PC-3 (cell line): ENCODE measurements around the gene ZNF436. TPM values are rescaled to one million over a fixed set of nuclear protein-coding genes. Genes with fewer than 3 reads are reported as not detected.

Experiments
- ATAC-seq: fragments of 200-7000 bp; cut with Tn5 transposase; 2 replicates; pipeline ENCODE4 v1.9.1; 2020; ENCODE audit warnings: mild to moderate bottlenecking, moderate library complexity
- BruUV-seq: library from RNA; stranded (reverse); fragments of 400-500 nt; replicated peaks from 2 replicates; lab custom pipeline; 2021; lab: Mats Ljungman, UMichigan
- CTCF ChIA-PET: fragments of 300-600 bp; sonication (Branson Sonifier 250); formaldehyde crosslinking; loops from one replicate; lab custom pipeline; 2022; ENCODE audit warnings: antibody characterized with exemption; lab: Charles Lee
- POLR2A ChIA-PET: fragments of 300-600 bp; sonication (Branson Sonifier 250); formaldehyde crosslinking; loops from one replicate; lab custom pipeline; 2022; ENCODE audit warnings: antibody characterized with exemption; ENCODE audit not compliant: unreplicated experiment; lab: Charles Lee
- DNase-seq: peaks from one replicate; pipeline ENCODE4 v3.0.0-alpha.2; 2015
- H2AFZ ChIP-seq: fragments of 300-600 bp; sonication (generic); 2 replicates; pipeline ENCODE4 v1.6.0; 2016; ENCODE audit warnings: antibody characterized with exemption, low read length
- H3F3A ChIP-seq: fragments of 300-600 bp; sonication (generic); one replicate; pipeline ENCODE4 v1.6.0; 2017; ENCODE audit warnings: antibody characterized with exemption, low read length, control low read depth, mild to moderate bottlenecking; ENCODE audit not compliant: unreplicated experiment
- H3K27ac ChIP-seq: fragments of 300-600 bp; sonication (generic); 2 replicates; pipeline ENCODE4 v1.5.1; 2016; ENCODE audit warnings: mild to moderate bottlenecking, low read length
- H3K27me3 ChIP-seq: fragments of 300-600 bp; sonication (generic); 2 replicates; pipeline ENCODE4 v1.6.1; 2016; ENCODE audit warnings: low read length, mixed read lengths
- H3K36me3 ChIP-seq: fragments of 300-600 bp; sonication (generic); 2 replicates; pipeline ENCODE4 v1.6.1; 2016; ENCODE audit warnings: low read depth, mixed run types, low read length, mixed read lengths
- H3K4me1 ChIP-seq: fragments of 300-600 bp; sonication (generic); 2 replicates; pipeline ENCODE4 v1.5.1; 2016; ENCODE audit warnings: low read length; ENCODE audit not compliant: insufficient read depth
- H3K4me2 ChIP-seq: fragments of 300-600 bp; sonication (generic); 2 replicates; pipeline ENCODE4 v1.6.0; 2016; ENCODE audit warnings: low read length
- H3K4me3 ChIP-seq: fragments of 300-600 bp; sonication (generic); 2 replicates; pipeline ENCODE4 v1.5.1; 2016; ENCODE audit warnings: mild to moderate bottlenecking, low read length, mixed read lengths
- H3K79me2 ChIP-seq: fragments of 300-600 bp; sonication (generic); 2 replicates; pipeline ENCODE4 v1.6.1; 2017; ENCODE audit warnings: low read length, mixed read lengths
- H3K9ac ChIP-seq: fragments of 300-600 bp; sonication (generic); 2 replicates; pipeline ENCODE4 v1.6.0; 2016; ENCODE audit warnings: mild to moderate bottlenecking, low read length
- H3K9me2 ChIP-seq: fragments of 300-600 bp; sonication (generic); replicated peaks from 2 replicates; pipeline ENCODE4 v1.6.1; 2016; ENCODE audit warnings: mixed run types, low read length, mixed read lengths
- H3K9me3 ChIP-seq: fragments of 300-600 bp; sonication (generic); 2 replicates; pipeline ENCODE4 v1.6.1; 2016; ENCODE audit warnings: low read length, mixed read lengths
- H4K20me1 ChIP-seq: fragments of 300-600 bp; sonication (generic); 2 replicates; pipeline ENCODE4 v1.6.1; 2016; ENCODE audit warnings: low read length, mixed read lengths
- EZH2 ChIP-seq: fragments of 300-600 bp; sonication (generic); IDR thresholded peaks from one replicate; pipeline ENCODE4 v1.6.1; 2017; ENCODE audit warnings: antibody characterized with exemption, mild to moderate bottlenecking, low read length; ENCODE audit not compliant: unreplicated experiment
- EZH2phosphoT487 ChIP-seq: fragments of 300-600 bp; sonication (generic); IDR thresholded peaks from 2 replicates; pipeline ENCODE4 v1.6.1; 2018; ENCODE audit warnings: mild to moderate bottlenecking, antibody characterized with exemption, low read length, borderline replicate concordance
- intact Hi-C: fragments of 100-400 bp; cut with micrococcal nuclease; formaldehyde crosslinking; loops from 2 replicates; pipeline ENCODE4 v1.9.0; 2023
- total RNA-seq: library from RNA; depleted of rRNA; stranded (reverse); fragments of >200 nt; gene quantifications from 2 replicates; pipeline ENCODE4 v1.2.3, GENCODE V29; 2014
- TF ChIP-seq, protein P1 (sequence below): fragments of 300-600 bp; sonication (generic); conservative IDR thresholded peaks from 2 replicates; pipeline ENCODE4 v1.5.1; 2017; ENCODE audit warnings: antibody characterized with exemption, low read depth, mild to moderate bottlenecking, low read length

The ZNF436 gene
- total RNA-seq, 1 experiment from 2014 or later: 10.5 TPM

GRCh38 chr1:23399229-23399628, 29.6 kb upstream of the ZNF436 start:
- no peaks in the 10 kb centered on the region for H3K9me2 ChIP-seq
- no peak overlapping the region for H3K4me3 ChIP-seq
- H2AFZ ChIP-seq: no peak overlapping the region
- H3K9ac ChIP-seq: no peak overlapping the region
- ATAC-seq: no peak
- intact Hi-C loops: no loop called here
- CTCF ChIA-PET: no interaction called here
- H3F3A ChIP-seq: peaks cover 4% of the 10 kb centered on the region
- no TSS peak for BruUV-seq
- no peak overlapping the region for H3K4me2 ChIP-seq
- no peaks in the 10 kb centered on the region for H3K36me3 ChIP-seq
- POLR2A ChIA-PET: no interaction called here
- H3K27ac ChIP-seq: no peak overlapping the region
- H3K79me2 ChIP-seq: no peaks in the 10 kb centered on the region
- no peak for DNase-seq
- no peaks in the 10 kb centered on the region for H4K20me1 ChIP-seq
- peaks cover 18% of the 10 kb centered on the region for H3K4me1 ChIP-seq
- no peaks in the 10 kb centered on the region for H3K27me3 ChIP-seq
- TF ChIP-seq, protein P1, sequence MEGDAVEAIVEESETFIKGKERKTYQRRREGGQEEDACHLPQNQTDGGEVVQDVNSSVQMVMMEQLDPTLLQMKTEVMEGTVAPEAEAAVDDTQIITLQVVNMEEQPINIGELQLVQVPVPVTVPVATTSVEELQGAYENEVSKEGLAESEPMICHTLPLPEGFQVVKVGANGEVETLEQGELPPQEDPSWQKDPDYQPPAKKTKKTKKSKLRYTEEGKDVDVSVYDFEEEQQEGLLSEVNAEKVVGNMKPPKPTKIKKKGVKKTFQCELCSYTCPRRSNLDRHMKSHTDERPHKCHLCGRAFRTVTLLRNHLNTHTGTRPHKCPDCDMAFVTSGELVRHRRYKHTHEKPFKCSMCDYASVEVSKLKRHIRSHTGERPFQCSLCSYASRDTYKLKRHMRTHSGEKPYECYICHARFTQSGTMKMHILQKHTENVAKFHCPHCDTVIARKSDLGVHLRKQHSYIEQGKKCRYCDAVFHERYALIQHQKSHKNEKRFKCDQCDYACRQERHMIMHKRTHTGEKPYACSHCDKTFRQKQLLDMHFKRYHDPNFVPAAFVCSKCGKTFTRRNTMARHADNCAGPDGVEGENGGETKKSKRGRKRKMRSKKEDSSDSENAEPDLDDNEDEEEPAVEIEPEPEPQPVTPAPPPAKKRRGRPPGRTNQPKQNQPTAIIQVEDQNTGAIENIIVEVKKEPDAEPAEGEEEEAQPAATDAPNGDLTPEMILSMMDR: no peak
- TF ChIP-seq EZH2 (no peak), EZH2phosphoT487 (no peak)
- no peaks in the 10 kb centered on the region for H3K9me3 ChIP-seq

DNA sequence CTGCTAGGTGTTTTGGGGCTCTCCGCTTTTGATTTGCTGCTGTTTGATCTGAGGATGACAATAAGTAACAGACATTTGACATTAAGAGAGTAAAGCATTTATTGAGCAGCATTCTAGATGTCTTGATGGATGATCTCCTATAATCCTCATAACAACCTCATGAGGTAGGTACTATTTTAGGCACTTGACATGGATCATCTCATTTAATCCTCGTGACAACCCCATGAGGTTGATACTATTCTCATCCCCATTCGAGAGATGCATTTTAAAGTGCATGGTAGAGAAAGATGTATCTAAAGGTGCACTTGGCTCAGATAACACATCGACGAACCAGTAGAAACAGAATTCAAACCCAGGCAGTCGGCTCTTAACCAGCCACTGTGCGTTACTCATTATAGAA, 28.3 kb upstream of the ZNF436 start:
- DNase-seq: no peak
- Histone ChIP-seq H3K79me2 (no peaks in the 10 kb centered on the region), H3K36me3 (no peaks in the 10 kb centered on the region), H3K27ac (no peak overlapping the region), H3K4me2 (no peak overlapping the region), H3K4me1 (peaks cover 7% of the 10 kb centered on the region), H3K27me3 (no peaks in the 10 kb centered on the region), H2AFZ (no peak overlapping the region), H3K9me3 (no peaks in the 10 kb centered on the region), H3F3A (no peaks in the 10 kb centered on the region), H3K4me3 (no peak overlapping the region), H3K9ac (no peak overlapping the region), H3K9me2 (no peaks in the 10 kb centered on the region), H4K20me1 (no peaks in the 10 kb centered on the region)
- no peak for ATAC-seq
- BruUV-seq: no TSS peak
- TF ChIP-seq, protein P1: no peak
- TF ChIP-seq EZH2phosphoT487: no peak
- no peak for TF ChIP-seq EZH2
- ChIA-PET CTCF (no interaction called here), POLR2A (no interaction called here)
- intact Hi-C loops: no loop called here

DNA sequence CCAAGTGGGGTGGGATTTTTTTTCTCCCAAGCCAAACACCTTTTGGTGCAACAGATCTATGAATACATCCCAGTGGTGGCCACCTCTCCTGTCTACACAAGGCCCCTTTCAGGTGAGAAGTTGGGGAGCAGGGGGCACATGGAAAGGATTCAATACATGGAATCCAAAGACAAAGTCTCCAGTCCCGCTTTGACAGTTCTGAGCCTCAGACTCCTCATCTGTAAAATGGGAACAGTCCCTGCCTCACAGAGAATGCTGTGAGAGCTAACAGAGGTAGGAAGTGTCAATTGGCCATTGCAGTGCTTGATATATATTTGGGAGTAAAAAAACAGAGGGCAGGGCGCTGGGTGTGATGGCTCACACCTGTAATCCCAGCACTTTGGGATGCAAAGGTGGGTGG, 26.7 kb upstream of the ZNF436 start:
- Histone ChIP-seq H3K27me3 (no peaks in the 10 kb centered on the region), H3K27ac (no peak overlapping the region), H2AFZ (no peak overlapping the region), H3K79me2 (no peaks in the 10 kb centered on the region), H3K4me1 (no peaks in the 10 kb centered on the region), H4K20me1 (no peaks in the 10 kb centered on the region), H3K9ac (no peak overlapping the region), H3K9me3 (no peaks in the 10 kb centered on the region), H3K36me3 (no peaks in the 10 kb centered on the region), H3K4me3 (no peak overlapping the region), H3K4me2 (no peak overlapping the region), H3F3A (no peaks in the 10 kb centered on the region), H3K9me2 (no peaks in the 10 kb centered on the region)
- POLR2A ChIA-PET: no interaction called here
- DNase-seq (no peak), ATAC-seq (no peak)
- CTCF ChIA-PET: no interaction called here
- intact Hi-C loops: no loop called here
- TF ChIP-seq EZH2phosphoT487 (no peak), EZH2 (no peak)
- TF ChIP-seq, protein P1: no peak
- no TSS peak for BruUV-seq
